Measurements from ENCODE around the gene POLR1A. TPM values are rescaled to one million over a fixed set of nuclear protein-coding genes. Genes with fewer than 3 reads are reported as not detected.

The POLR1A gene
- polyA plus RNA-seq, 1 donor = 19.3 TPM

- no peak for DNase-seq
These were observed 41.7 kb downstream of the POLR1A start for GRCh38 chr2:86064006-86064405.

GRCh38 chr2:86062043-86062442 lies 43.6 kb downstream of the POLR1A start:
- DNase-seq = no peak

- DNase-seq = no peak
These were observed 48.9 kb downstream of the POLR1A start for GRCh38 chr2:86056590-86057331.

GRCh38 chr2:86055314-86055713 lies 50.4 kb downstream of the POLR1A start:
- DNase-seq = no peak

GRCh38 chr2:86054535-86055082 lies 51.1 kb downstream of the POLR1A start:
- no peak for DNase-seq

GRCh38 chr2:86053166-86053565 lies 52.5 kb downstream of the POLR1A start:
- DNase-seq = no peak

GRCh38 chr2:86052676-86053075 lies 53.0 kb downstream of the POLR1A start:
- DNase-seq = no peak

- no peak for DNase-seq
These were observed 53.4 kb downstream of the POLR1A start for GRCh38 chr2:86052265-86052664.

GRCh38 chr2:86050301-86050700 lies 55.4 kb downstream of the POLR1A start:
- DNase-seq = no peak

GRCh38 chr2:86049529-86049928 lies 56.2 kb downstream of the POLR1A start:
- DNase-seq = no peak

GRCh38 chr2:86048888-86049287 lies 56.8 kb downstream of the POLR1A start:
- no peak for DNase-seq

- DNase-seq = no peak
These were observed 57.3 kb downstream of the POLR1A start for GRCh38 chr2:86048383-86048701.

- DNase-seq = no peak
These were observed 57.9 kb downstream of the POLR1A start for GRCh38 chr2:86047575-86048382.

- DNase-seq = no peak
These were observed 60.1 kb downstream of the POLR1A start for GRCh38 chr2:86045541-86045940.

GRCh38 chr2:86044614-86045013 lies 61.1 kb downstream of the POLR1A start:
- no peak for DNase-seq

GRCh38 chr2:86044045-86044444 lies 61.6 kb downstream of the POLR1A start:
- no peak for DNase-seq

- DNase-seq = no peak
These were observed 63.2 kb downstream of the POLR1A start for GRCh38 chr2:86042256-86043168.

GRCh38 chr2:86039963-86040655 lies 65.6 kb downstream of the POLR1A start:
- DNase-seq = no peak

- DNase-seq = no peak
These were observed 66.3 kb downstream of the POLR1A start for GRCh38 chr2:86039178-86039962.

GRCh38 chr2:86038291-86039081 lies 67.2 kb downstream of the POLR1A start:
- DNase-seq = no peak

All from hindlimb muscle (tissue), 1 donor.